Measurements from ENCODE around the gene KRTAP13-4.

GRCh38 chr21:30447056-30447455, 17.0 kb downstream of the KRTAP13-4 start:
- TF ChIP-seq CTCF (IDR thresholded peaks at IDR 0.05) (no peak), POLR2A (IDR thresholded peaks at IDR 0.05) (no peak)

Measured in uterus (tissue), 2 donors.